Progenitor cell of endocrine pancreas (in vitro differentiated cells): ENCODE data around the gene APOLD1. TPM values are rescaled to one million over a fixed set of nuclear protein-coding genes. Genes with fewer than 3 reads are reported as not detected.

Source experiments
- DNase-seq: peaks from one replicate; pipeline ENCODE4 v3.0.0; 2021; ENCODE audit warnings: low spot score; ENCODE audit not compliant: unreplicated experiment
- H3K27ac Mint-ChIP-seq: 2 replicates; pipeline ENCODE4 v1.8.0; 2021; ENCODE audit warnings: mild to moderate bottlenecking, moderate library complexity, mixed read lengths
- H3K27me3 Mint-ChIP-seq: 2 replicates; pipeline ENCODE4 v1.8.0; 2021; ENCODE audit warnings: mixed read lengths
- H3K36me3 Mint-ChIP-seq: 2 replicates; pipeline ENCODE4 v1.8.0; 2022; ENCODE audit warnings: mixed read lengths; ENCODE audit not compliant: insufficient read depth
- H3K4me1 Mint-ChIP-seq: 2 replicates; pipeline ENCODE4 v1.8.0; 2021; ENCODE audit warnings: low read depth, mixed read lengths
- H3K4me3 Mint-ChIP-seq: 2 replicates; pipeline ENCODE4 v1.8.0; 2021; ENCODE audit warnings: low read depth, mild to moderate bottlenecking, moderate library complexity, mixed read lengths
- H3K9me3 Mint-ChIP-seq: 2 replicates; pipeline ENCODE4 v1.8.0; 2021; ENCODE audit warnings: low read depth, mixed read lengths
- CTCF ChIP-seq: fragments of 200-600 bp; sonication (generic); IDR thresholded peaks from one replicate; pipeline ENCODE4 v1.5.0; 2021; ENCODE audit warnings: antibody characterized with exemption, mild to moderate bottlenecking; ENCODE audit not compliant: unreplicated experiment
- total RNA-seq: library from RNA; stranded (reverse); gene quantifications from 2 replicates; pipeline ENCODE4 v1.2.1, GENCODE V29; 2021

Gene APOLD1
- total RNA-seq, 1 donor from 2014 or later, result 5.4 TPM

- Mint-ChIP-seq H3K27ac (peak overlapping the region; percentile 22), H3K27me3 (peaks cover 10% of the 10 kb centered on the region), H3K9me3 (no peaks in the 10 kb centered on the region), H3K4me1 (peaks cover 24% of the 10 kb centered on the region), H3K4me3 (peak overlapping the region; percentile 49), H3K36me3 (peaks cover 3% of the 10 kb centered on the region)
- DNase-seq, result no peak
- TF ChIP-seq CTCF, result no peak
Observed at GRCh38 chr12:12791756-12792369, 6.4 kb downstream of the APOLD1 start.

- Mint-ChIP-seq H3K4me1 (peaks cover 25% of the 10 kb centered on the region), H3K36me3 (peaks cover 3% of the 10 kb centered on the region), H3K4me3 (no peak overlapping the region), H3K27ac (peak overlapping the region; percentile 22), H3K27me3 (peaks cover 10% of the 10 kb centered on the region), H3K9me3 (no peaks in the 10 kb centered on the region)
- TF ChIP-seq CTCF, result no peak
- DNase-seq, result no peak
Observed at GRCh38 chr12:12792421-12792820, 7.0 kb downstream of the APOLD1 start.

GRCh38 chr12:12794686-12795085, 9.2 kb downstream of the APOLD1 start:
- TF ChIP-seq CTCF, result no peak
- no peak overlapping the region for H3K27ac Mint-ChIP-seq
- no peaks in the 10 kb centered on the region for H3K27me3 Mint-ChIP-seq
- H3K9me3 Mint-ChIP-seq, result no peaks in the 10 kb centered on the region
- no peak overlapping the region for H3K4me3 Mint-ChIP-seq
- DNase-seq, result no peak
- H3K36me3 Mint-ChIP-seq, result no peaks in the 10 kb centered on the region
- peaks cover 19% of the 10 kb centered on the region for H3K4me1 Mint-ChIP-seq

GRCh38 chr12:12796171-12796570, 10.7 kb downstream of the APOLD1 start:
- TF ChIP-seq CTCF, result no peak
- peaks cover 13% of the 10 kb centered on the region for H3K4me1 Mint-ChIP-seq
- H3K27ac Mint-ChIP-seq, result no peak overlapping the region
- H3K36me3 Mint-ChIP-seq, result no peaks in the 10 kb centered on the region
- H3K4me3 Mint-ChIP-seq, result no peak overlapping the region
- no peak for DNase-seq
- no peaks in the 10 kb centered on the region for H3K9me3 Mint-ChIP-seq
- H3K27me3 Mint-ChIP-seq, result no peaks in the 10 kb centered on the region

- Mint-ChIP-seq H3K4me1 (peaks cover 3% of the 10 kb centered on the region), H3K9me3 (no peaks in the 10 kb centered on the region), H3K36me3 (no peaks in the 10 kb centered on the region), H3K27me3 (no peaks in the 10 kb centered on the region), H3K27ac (no peak overlapping the region), H3K4me3 (no peak overlapping the region)
- TF ChIP-seq CTCF, result no peak
- DNase-seq, result no peak
Observed at GRCh38 chr12:12796928-12797793, 11.7 kb downstream of the APOLD1 start.
